Choroid plexus epithelial cell (primary cell): ENCODE measurements around the gene ADGRE3.
"Not testable (repeated sequence)": the region's sequence is repeated elsewhere in the genome, so short reads cannot be mapped to it uniquely, and the experiment has no call there.

ENCODE experiments used
- DNase-seq: peaks from one replicate; pipeline ENCODE4 v3.0.0-alpha.2; 2010; ENCODE audit warnings: low read depth
- H3K4me3 ChIP-seq: 2 replicates; pipeline ENCODE4 v1.5.1; 2011; ENCODE audit warnings: low read depth, mild to moderate bottlenecking, control low read depth, low read length, moderate library complexity
- CTCF ChIP-seq: conservative IDR thresholded peaks from 2 replicates; pipeline ENCODE4 v1.5.1; 2011; ENCODE audit warnings: low read depth, mild to moderate bottlenecking, control low read depth, inconsistent platforms, low read length, moderate library complexity

ADGRE3 gene

GRCh38 chr19:14606627-14607026 lies 68.0 kb downstream of the ADGRE3 start:
- TF ChIP-seq CTCF: no peak
- H3K4me3 ChIP-seq: no peak overlapping the region
- no peak for DNase-seq

GRCh38 chr19:14603990-14604387 lies 70.7 kb downstream of the ADGRE3 start:
- DNase-seq: no peak
- TF ChIP-seq CTCF: no peak
- H3K4me3 ChIP-seq: no peak overlapping the region

GRCh38 chr19:14599548-14600147 lies 75.0 kb downstream of the ADGRE3 start:
- no peak overlapping the region for H3K4me3 ChIP-seq
- TF ChIP-seq CTCF: no peak
- DNase-seq: no peak

- TF ChIP-seq CTCF: no peak
- no peak overlapping the region for H3K4me3 ChIP-seq
- no peak for DNase-seq
Observed at GRCh38 chr19:14595558-14595957, 79.1 kb downstream of the ADGRE3 start.

GRCh38 chr19:14589433-14589832 lies 85.2 kb downstream of the ADGRE3 start:
- H3K4me3 ChIP-seq: not testable (repeated sequence)

GRCh38 chr19:14585187-14585586 lies 89.5 kb downstream of the ADGRE3 start:
- H3K4me3 ChIP-seq: not testable (repeated sequence)
- peak; percentile 78 for DNase-seq

More at GRCh38 chr19:14589433-14589832, 85.2 kb downstream of the ADGRE3 start:
- DNase-seq: peak; percentile 35

- DNase-seq, H3K4me3 ChIP-seq: not testable (repeated sequence)
Observed at GRCh38 chr19:14584372-14584771, 90.3 kb downstream of the ADGRE3 start.

- TF ChIP-seq CTCF: no peak
- H3K4me3 ChIP-seq: no peak within 1 kb of the TSS
- DNase-seq: no peak
Observed at GRCh38 chr19:14582894-14583340, 91.7 kb downstream of the ADGRE3 start, which contains the start of gene CLEC17A. Gene CLEC17A (plus strand): TSS chr19:14583084. CDS start chr19:14583161, 77 bp downstream.

GRCh38 chr19:14580623-14581237 lies 93.9 kb downstream of the ADGRE3 start:
- no peak for DNase-seq
- peak; percentile 5 for TF ChIP-seq CTCF
- H3K4me3 ChIP-seq: no peak overlapping the region
